Breast epithelium (tissue), 3 donors: ENCODE results near the gene TBCCD1.

Source experiments
- POLR2A ChIP-seq: fragments of 450-650 bp; IDR thresholded peaks from one replicate; pipeline ENCODE4 v1.6.1; 2016; ENCODE audit warnings: antibody characterized with exemption, mild to moderate bottlenecking, moderate library complexity
- TF ChIP-seq, protein P1 (sequence below), 3 donors: fragments of 450-650 bp; IDR thresholded peaks; one replicate each; pipeline ENCODE4 v1.5.1; 2016 to 2017; ENCODE audit warnings: antibody characterized with exemption in 3 of 3, mild to moderate bottlenecking in 3 of 3, moderate library complexity in 3 of 3

DNA sequence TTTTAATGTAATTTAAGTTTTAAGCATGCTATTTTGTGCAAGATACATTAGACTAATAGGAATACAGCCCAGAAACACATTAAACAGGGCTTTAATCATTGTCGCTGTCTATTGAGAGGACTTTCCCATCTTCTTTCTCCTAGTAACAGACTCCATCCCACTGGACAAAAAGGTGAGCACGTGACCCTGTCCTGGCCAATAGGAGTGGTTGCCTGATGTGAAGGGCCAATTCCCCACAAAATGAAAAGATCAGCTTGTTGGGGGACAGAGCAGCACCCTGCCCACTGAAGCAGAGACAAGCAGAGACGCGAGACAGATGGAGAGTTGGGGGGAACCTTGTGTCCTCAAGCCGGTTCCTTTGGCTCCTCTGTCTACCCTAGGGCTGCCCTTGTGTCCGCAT lies 44.1 kb downstream of the TBCCD1 start:
- TF ChIP-seq, protein P1, sequence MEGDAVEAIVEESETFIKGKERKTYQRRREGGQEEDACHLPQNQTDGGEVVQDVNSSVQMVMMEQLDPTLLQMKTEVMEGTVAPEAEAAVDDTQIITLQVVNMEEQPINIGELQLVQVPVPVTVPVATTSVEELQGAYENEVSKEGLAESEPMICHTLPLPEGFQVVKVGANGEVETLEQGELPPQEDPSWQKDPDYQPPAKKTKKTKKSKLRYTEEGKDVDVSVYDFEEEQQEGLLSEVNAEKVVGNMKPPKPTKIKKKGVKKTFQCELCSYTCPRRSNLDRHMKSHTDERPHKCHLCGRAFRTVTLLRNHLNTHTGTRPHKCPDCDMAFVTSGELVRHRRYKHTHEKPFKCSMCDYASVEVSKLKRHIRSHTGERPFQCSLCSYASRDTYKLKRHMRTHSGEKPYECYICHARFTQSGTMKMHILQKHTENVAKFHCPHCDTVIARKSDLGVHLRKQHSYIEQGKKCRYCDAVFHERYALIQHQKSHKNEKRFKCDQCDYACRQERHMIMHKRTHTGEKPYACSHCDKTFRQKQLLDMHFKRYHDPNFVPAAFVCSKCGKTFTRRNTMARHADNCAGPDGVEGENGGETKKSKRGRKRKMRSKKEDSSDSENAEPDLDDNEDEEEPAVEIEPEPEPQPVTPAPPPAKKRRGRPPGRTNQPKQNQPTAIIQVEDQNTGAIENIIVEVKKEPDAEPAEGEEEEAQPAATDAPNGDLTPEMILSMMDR (IDR thresholded peaks at IDR 0.05), result no peak
- no peak for TF ChIP-seq POLR2A
